HepG2 (cell line): ENCODE results near the gene TAF13. TPM values are rescaled to one million over a fixed set of nuclear protein-coding genes. Genes with fewer than 3 reads are reported as not detected.

ENCODE experiments used
- BHLHE40 ChIP-seq: IDR thresholded peaks from 2 replicates; pipeline ENCODE4 v1.6.1; 2011; ENCODE audit warnings: low read length, improper control_type of control experiment
- CBFB ChIP-seq: sonication (generic); formaldehyde crosslinking; IDR thresholded peaks from 2 replicates; pipeline ENCODE4 v1.4.0; 2020; ENCODE audit warnings: missing genetic modification reagents
- GATAD2A ChIP-seq: IDR thresholded peaks from 2 replicates; pipeline ENCODE4 v1.6.1; 2016
- MEIS2 ChIP-seq: sonication (generic); formaldehyde crosslinking; IDR thresholded peaks from 2 replicates; pipeline ENCODE4 v1.9.0; 2021; ENCODE audit warnings: mild to moderate bottlenecking, missing genetic modification reagents
- MIER2 ChIP-seq: IDR thresholded peaks from 2 replicates; pipeline ENCODE4 v1.6.1; 2016; ENCODE audit warnings: missing biosample characterization, missing genetic modification reagents
- MIXL1 ChIP-seq: IDR thresholded peaks from 2 replicates; pipeline ENCODE4 v1.6.1; 2016
- PHF20 ChIP-seq: sonication (generic); formaldehyde crosslinking; IDR thresholded peaks from 2 replicates; pipeline ENCODE4 v1.5.0; 2020; ENCODE audit warnings: mild to moderate bottlenecking, missing genetic modification reagents
- PPARG ChIP-seq: conservative IDR thresholded peaks from 2 replicates; pipeline ENCODE4 v1.6.1; 2016; ENCODE audit warnings: missing biosample characterization, missing genetic modification reagents
- RBFOX2 ChIP-seq: fragments of 200-400 bp; formaldehyde crosslinking; IDR thresholded peaks from 2 replicates; pipeline ENCODE4 v1.6.1; 2017; ENCODE audit warnings: low read depth, mild to moderate bottlenecking, low read length
- SALL1 ChIP-seq: sonication (generic); formaldehyde crosslinking; IDR thresholded peaks from 2 replicates; pipeline ENCODE4 v1.8.0; 2022; ENCODE audit warnings: mild to moderate bottlenecking, missing genetic modification reagents
- SOX5 ChIP-seq: IDR thresholded peaks from 2 replicates; pipeline ENCODE4 v1.6.1; 2016; ENCODE audit warnings: borderline replicate concordance
- ZNF230 ChIP-seq: sonication (generic); formaldehyde crosslinking; IDR thresholded peaks from 2 replicates; pipeline ENCODE4 v1.4.0; 2020; ENCODE audit warnings: mild to moderate bottlenecking, missing genetic modification reagents
- ZNF3 ChIP-seq: IDR thresholded peaks from 2 replicates; pipeline ENCODE4 v1.7.0; 2017; ENCODE audit warnings: inconsistent platforms
- ZNF30 ChIP-seq: sonication (generic); formaldehyde crosslinking; IDR thresholded peaks from 2 replicates; pipeline ENCODE4 v1.5.0; 2020; ENCODE audit warnings: mild to moderate bottlenecking, missing genetic modification reagents
- ZNF550 ChIP-seq: sonication (generic); formaldehyde crosslinking; IDR thresholded peaks from 2 replicates; pipeline ENCODE4 v1.4.0; 2020; ENCODE audit warnings: mild to moderate bottlenecking, missing genetic modification reagents, borderline replicate concordance
- ZNF782 ChIP-seq: sonication (generic); formaldehyde crosslinking; IDR thresholded peaks from 2 replicates; pipeline ENCODE4 v1.4.0; 2020; ENCODE audit warnings: missing genetic modification reagents, mild to moderate bottlenecking, borderline replicate concordance
- polyA plus RNA-seq, 8 experiments: library from polyadenylated mRNA; depleted of rRNA in 3 of 8; stranded (reverse) in 7 of 8; unstranded in 1 of 8; fragments of >200 nt; fragmentation: Illumina TruSeq in 4 of 8; extraction: Trizol in 4 of 8; gene quantifications; 2 replicates each; pipeline versions ENCODE4 v1.2.1 to v1.2.3, GENCODE V29; 2011 to 2016; ENCODE audit warnings: low read depth in 4 of 8, missing spikeins in 1 of 8, mixed read lengths in 1 of 8; ENCODE audit not compliant: insufficient read depth in 1 of 8
- total RNA-seq, 5 experiments: library from RNA; depleted of rRNA; stranded (reverse); fragments of >200 nt; fragmentation: Illumina TruSeq; extraction: Trizol; gene quantifications; 2 replicates each; pipeline ENCODE4 v1.2.3, GENCODE V29; 2016; ENCODE audit warnings: low read depth in 1 of 5
- TF ChIP-seq, protein P1 (sequence below): sonication (generic); formaldehyde crosslinking; IDR thresholded peaks from 2 replicates; pipeline ENCODE4 v1.9.0; 2021; ENCODE audit warnings: missing genetic modification reagents, borderline replicate concordance
- TF ChIP-seq, protein P2 (sequence below): sonication (generic); formaldehyde crosslinking; IDR thresholded peaks from 2 replicates; pipeline ENCODE4 v1.4.0; 2020; ENCODE audit warnings: missing genetic modification reagents, low read depth, mild to moderate bottlenecking, borderline replicate concordance
- TF ChIP-seq, protein P3 (sequence below): sonication (generic); formaldehyde crosslinking; IDR thresholded peaks from 2 replicates; pipeline ENCODE4 v1.4.0; 2020; ENCODE audit warnings: mild to moderate bottlenecking, missing genetic modification reagents
- TF ChIP-seq, protein P4 (sequence below): IDR thresholded peaks from 2 replicates; pipeline ENCODE4 v1.6.1; 2016
- TF ChIP-seq, protein P5 (sequence below): IDR thresholded peaks from 2 replicates; pipeline ENCODE4 v1.6.1; 2016; ENCODE audit warnings: control low read depth
- TF ChIP-seq, protein P6 (sequence below): sonication (generic); formaldehyde crosslinking; IDR thresholded peaks from 2 replicates; pipeline ENCODE4 v1.5.0; 2020; ENCODE audit warnings: mild to moderate bottlenecking, missing genetic modification reagents

Gene TAF13
- total and polyA plus RNA-seq, 2 of the 13 experiments (the other 11 are each of a cell fraction or from before 2014, with no cell fraction given), result 11.5 to 36.3 TPM

DNA sequence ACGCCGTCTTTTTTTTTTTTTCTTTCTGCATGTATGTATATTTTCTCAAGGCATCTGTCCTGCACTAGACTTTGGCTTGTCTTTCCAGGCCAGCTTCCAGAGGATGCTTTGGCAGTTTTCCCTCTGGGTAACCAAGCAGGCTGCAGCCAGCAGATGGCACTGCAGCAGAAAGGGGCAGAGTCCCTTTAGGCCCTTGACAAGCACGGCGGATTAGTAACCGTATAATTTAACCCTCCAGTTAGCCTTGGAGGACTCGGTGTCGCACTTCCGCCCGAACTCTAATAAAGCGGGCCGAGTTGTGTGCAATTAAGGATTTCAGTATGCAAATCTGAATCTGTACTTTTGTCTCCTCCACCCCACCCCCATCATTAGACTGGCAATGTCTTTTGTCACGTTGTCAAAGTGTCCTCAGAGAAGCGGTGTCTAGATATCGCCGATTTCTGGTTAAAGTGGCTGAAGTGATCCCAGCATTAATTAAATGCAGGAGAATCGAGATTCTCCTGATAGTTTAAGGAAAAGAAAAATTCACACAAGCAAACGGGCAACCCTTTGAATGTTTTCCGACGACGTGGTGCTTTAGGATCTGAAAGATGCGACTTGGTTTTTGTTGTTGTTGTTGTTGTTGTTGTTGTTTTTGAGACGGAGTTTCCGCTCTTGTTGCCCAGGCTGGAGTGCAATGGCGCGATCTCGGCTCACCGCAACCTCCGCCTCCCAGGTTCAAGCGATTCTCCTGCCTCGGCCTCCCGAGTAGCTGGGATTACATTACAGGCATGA is 13.6 kb upstream of the TAF13 start (continued):
- TF ChIP-seq, protein P1, sequence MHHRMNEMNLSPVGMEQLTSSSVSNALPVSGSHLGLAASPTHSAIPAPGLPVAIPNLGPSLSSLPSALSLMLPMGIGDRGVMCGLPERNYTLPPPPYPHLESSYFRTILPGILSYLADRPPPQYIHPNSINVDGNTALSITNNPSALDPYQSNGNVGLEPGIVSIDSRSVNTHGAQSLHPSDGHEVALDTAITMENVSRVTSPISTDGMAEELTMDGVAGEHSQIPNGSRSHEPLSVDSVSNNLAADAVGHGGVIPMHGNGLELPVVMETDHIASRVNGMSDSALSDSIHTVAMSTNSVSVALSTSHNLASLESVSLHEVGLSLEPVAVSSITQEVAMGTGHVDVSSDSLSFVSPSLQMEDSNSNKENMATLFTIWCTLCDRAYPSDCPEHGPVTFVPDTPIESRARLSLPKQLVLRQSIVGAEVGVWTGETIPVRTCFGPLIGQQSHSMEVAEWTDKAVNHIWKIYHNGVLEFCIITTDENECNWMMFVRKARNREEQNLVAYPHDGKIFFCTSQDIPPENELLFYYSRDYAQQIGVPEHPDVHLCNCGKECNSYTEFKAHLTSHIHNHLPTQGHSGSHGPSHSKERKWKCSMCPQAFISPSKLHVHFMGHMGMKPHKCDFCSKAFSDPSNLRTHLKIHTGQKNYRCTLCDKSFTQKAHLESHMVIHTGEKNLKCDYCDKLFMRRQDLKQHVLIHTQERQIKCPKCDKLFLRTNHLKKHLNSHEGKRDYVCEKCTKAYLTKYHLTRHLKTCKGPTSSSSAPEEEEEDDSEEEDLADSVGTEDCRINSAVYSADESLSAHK (CRISPR knock-in tag), result no peak
- TF ChIP-seq, protein P2, sequence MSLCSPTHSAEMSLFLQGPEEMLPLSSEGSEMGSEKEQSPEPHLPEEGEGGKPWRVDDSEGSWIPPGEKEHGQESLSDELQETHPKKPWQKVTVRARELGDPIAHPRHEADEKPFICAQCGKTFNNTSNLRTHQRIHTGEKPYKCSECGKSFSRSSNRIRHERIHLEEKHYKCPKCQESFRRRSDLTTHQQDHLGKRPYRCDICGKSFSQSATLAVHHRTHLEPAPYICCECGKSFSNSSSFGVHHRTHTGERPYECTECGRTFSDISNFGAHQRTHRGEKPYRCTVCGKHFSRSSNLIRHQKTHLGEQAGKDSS (CRISPR knock-in tag), result no peak
- TF ChIP-seq SOX5 (CRISPR knock-in tag), result peak; percentile 64; the same call in 1 of the 2 replicates
- TF ChIP-seq MIER2 (CRISPR knock-in tag), result peak; percentile 46; the same call in 1 of the 2 replicates
- 0 out of 2 replicates have a peak, but pooled peaks have one; percentile 32 for TF ChIP-seq CBFB (CRISPR knock-in tag)
- TF ChIP-seq ZNF230 (CRISPR knock-in tag), result no peak
- 0 out of 2 replicates have a peak, but pooled peaks have one; percentile 31 for TF ChIP-seq BHLHE40
- TF ChIP-seq PPARG (CRISPR knock-in tag), result no peak; the same call in 1 of the 2 replicates
- TF ChIP-seq ZNF782 (CRISPR knock-in tag), result no peak
- TF ChIP-seq MIXL1 (CRISPR knock-in tag), result peak; percentile 82
- no peak for TF ChIP-seq ZNF30
- TF ChIP-seq, protein P3, sequence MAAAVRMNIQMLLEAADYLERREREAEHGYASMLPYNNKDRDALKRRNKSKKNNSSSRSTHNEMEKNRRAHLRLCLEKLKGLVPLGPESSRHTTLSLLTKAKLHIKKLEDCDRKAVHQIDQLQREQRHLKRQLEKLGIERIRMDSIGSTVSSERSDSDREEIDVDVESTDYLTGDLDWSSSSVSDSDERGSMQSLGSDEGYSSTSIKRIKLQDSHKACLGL (CRISPR knock-in tag), result no peak
- no peak for TF ChIP-seq ZNF550 (CRISPR knock-in tag)
- TF ChIP-seq, protein P4, sequence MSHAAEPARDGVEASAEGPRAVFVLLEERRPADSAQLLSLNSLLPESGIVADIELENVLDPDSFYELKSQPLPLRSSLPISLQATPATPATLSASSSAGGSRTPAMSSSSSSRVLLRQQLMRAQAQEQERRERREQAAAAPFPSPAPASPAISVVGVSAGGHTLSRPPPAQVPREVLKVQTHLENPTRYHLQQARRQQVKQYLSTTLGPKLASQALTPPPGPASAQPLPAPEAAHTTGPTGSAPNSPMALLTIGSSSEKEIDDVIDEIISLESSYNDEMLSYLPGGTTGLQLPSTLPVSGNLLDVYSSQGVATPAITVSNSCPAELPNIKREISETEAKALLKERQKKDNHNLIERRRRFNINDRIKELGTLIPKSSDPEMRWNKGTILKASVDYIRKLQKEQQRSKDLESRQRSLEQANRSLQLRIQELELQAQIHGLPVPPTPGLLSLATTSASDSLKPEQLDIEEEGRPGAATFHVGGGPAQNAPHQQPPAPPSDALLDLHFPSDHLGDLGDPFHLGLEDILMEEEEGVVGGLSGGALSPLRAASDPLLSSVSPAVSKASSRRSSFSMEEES (CRISPR knock-in tag), result peak; percentile 56; the same call in 1 of the 2 replicates
- TF ChIP-seq PHF20 (CRISPR knock-in tag), result peak; percentile 65
- TF ChIP-seq GATAD2A (CRISPR knock-in tag), result peak; percentile 87
- peak; percentile 58 for TF ChIP-seq SALL1 (CRISPR knock-in tag)
- TF ChIP-seq ZNF3, result no peak
- 0 out of 2 replicates have a peak, but pooled peaks have one; percentile 54 for TF ChIP-seq MEIS2 (CRISPR knock-in tag)
- no peak for TF ChIP-seq RBFOX2
- TF ChIP-seq, protein P5, sequence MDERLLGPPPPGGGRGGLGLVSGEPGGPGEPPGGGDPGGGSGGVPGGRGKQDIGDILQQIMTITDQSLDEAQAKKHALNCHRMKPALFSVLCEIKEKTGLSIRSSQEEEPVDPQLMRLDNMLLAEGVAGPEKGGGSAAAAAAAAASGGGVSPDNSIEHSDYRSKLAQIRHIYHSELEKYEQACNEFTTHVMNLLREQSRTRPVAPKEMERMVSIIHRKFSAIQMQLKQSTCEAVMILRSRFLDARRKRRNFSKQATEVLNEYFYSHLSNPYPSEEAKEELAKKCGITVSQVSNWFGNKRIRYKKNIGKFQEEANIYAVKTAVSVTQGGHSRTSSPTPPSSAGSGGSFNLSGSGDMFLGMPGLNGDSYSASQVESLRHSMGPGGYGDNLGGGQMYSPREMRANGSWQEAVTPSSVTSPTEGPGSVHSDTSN (CRISPR knock-in tag), result no peak
- TF ChIP-seq, protein P6, sequence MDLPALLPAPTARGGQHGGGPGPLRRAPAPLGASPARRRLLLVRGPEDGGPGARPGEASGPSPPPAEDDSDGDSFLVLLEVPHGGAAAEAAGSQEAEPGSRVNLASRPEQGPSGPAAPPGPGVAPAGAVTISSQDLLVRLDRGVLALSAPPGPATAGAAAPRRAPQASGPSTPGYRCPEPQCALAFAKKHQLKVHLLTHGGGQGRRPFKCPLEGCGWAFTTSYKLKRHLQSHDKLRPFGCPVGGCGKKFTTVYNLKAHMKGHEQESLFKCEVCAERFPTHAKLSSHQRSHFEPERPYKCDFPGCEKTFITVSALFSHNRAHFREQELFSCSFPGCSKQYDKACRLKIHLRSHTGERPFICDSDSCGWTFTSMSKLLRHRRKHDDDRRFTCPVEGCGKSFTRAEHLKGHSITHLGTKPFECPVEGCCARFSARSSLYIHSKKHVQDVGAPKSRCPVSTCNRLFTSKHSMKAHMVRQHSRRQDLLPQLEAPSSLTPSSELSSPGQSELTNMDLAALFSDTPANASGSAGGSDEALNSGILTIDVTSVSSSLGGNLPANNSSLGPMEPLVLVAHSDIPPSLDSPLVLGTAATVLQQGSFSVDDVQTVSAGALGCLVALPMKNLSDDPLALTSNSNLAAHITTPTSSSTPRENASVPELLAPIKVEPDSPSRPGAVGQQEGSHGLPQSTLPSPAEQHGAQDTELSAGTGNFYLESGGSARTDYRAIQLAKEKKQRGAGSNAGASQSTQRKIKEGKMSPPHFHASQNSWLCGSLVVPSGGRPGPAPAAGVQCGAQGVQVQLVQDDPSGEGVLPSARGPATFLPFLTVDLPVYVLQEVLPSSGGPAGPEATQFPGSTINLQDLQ, result no peak
